HepG2 (cell line): ENCODE results near the gene CUL7. TPM values are rescaled to one million over a fixed set of nuclear protein-coding genes. Genes with fewer than 3 reads are reported as not detected.
A peak's percentile ranks its signal among the peaks of the same experiment; 100 is the strongest.

Source experiments
- CBFB ChIP-seq: sonication (generic); formaldehyde crosslinking; IDR thresholded peaks from 2 replicates; pipeline ENCODE4 v1.4.0; 2020; ENCODE audit warnings: missing genetic modification reagents
- CHD2 ChIP-seq: IDR thresholded peaks from 2 replicates; pipeline ENCODE4 v1.6.1; 2011; ENCODE audit warnings: low read depth, low read length, improper control_type of control experiment
- CHD4 ChIP-seq: fragments of 200-600 bp; sonication (generic); IDR thresholded peaks from 2 replicates; pipeline ENCODE4 v1.7.0; 2017; ENCODE audit warnings: mild to moderate bottlenecking, low read length, borderline replicate concordance
- ERF ChIP-seq: IDR thresholded peaks from 2 replicates; pipeline ENCODE4 v1.6.1; 2018; ENCODE audit warnings: missing biosample characterization, missing genetic modification reagents
- FOXK1 ChIP-seq: sonication (generic); formaldehyde crosslinking; IDR thresholded peaks from 2 replicates; pipeline ENCODE4 v1.4.0; 2020; ENCODE audit warnings: low read depth, missing genetic modification reagents, borderline replicate concordance
- MAF1 ChIP-seq: sonication (generic); formaldehyde crosslinking; IDR thresholded peaks from 2 replicates; pipeline ENCODE4 v1.5.0; 2020; ENCODE audit warnings: missing genetic modification reagents, borderline replicate concordance
- MAZ ChIP-seq, 2 experiments: sonication (generic) in 1 of 2; formaldehyde crosslinking in 1 of 2; IDR thresholded peaks; 2 replicates each; pipeline versions ENCODE4 v1.5.0 to v1.6.1; 2012 to 2020; ENCODE audit warnings: low read depth in 2 of 2, mild to moderate bottlenecking in 2 of 2, borderline replicate concordance in 1 of 2, improper control_type of control experiment in 1 of 2, low read length in 1 of 2, missing genetic modification reagents in 1 of 2, moderate library complexity in 1 of 2
- NCOA2 ChIP-seq: sonication (generic); formaldehyde crosslinking; IDR thresholded peaks from 2 replicates; pipeline ENCODE4 v1.8.0; 2022; ENCODE audit warnings: inconsistent platforms
- NFKB2 ChIP-seq: sonication (generic); formaldehyde crosslinking; IDR thresholded peaks from 2 replicates; pipeline ENCODE4 v1.4.0; 2020; ENCODE audit warnings: missing genetic modification reagents, borderline replicate concordance
- RARA ChIP-seq: IDR thresholded peaks from 2 replicates; pipeline ENCODE4 v1.6.1; 2016; ENCODE audit warnings: missing genetic modification reagents, missing compliant biosample characterization
- SIX4 ChIP-seq: sonication (generic); formaldehyde crosslinking; IDR thresholded peaks from 2 replicates; pipeline ENCODE4 v1.4.0; 2020; ENCODE audit warnings: missing genetic modification reagents
- STAG1 ChIP-seq: sonication (generic); formaldehyde crosslinking; IDR thresholded peaks from 2 replicates; pipeline ENCODE4 v1.4.0; 2020; ENCODE audit warnings: missing genetic modification reagents
- TAF1 ChIP-seq: sonication (generic); formaldehyde crosslinking; IDR thresholded peaks from 2 replicates; pipeline ENCODE4 v1.4.0; 2020; ENCODE audit warnings: missing genetic modification reagents
- TCF7L2 ChIP-seq: IDR thresholded peaks from 2 replicates; pipeline ENCODE4 v1.6.1; 2011; ENCODE audit warnings: mild to moderate bottlenecking, low read depth, low read length, moderate library complexity
- YEATS4 ChIP-seq: sonication (generic); formaldehyde crosslinking; IDR thresholded peaks from 2 replicates; pipeline ENCODE4 v1.4.0; 2020; ENCODE audit warnings: missing genetic modification reagents, borderline replicate concordance
- ZBTB21 ChIP-seq: sonication (generic); formaldehyde crosslinking; IDR thresholded peaks from 2 replicates; pipeline ENCODE4 v1.4.0; 2020; ENCODE audit warnings: missing genetic modification reagents
- ZBTB43 ChIP-seq: sonication (generic); formaldehyde crosslinking; conservative IDR thresholded peaks from 2 replicates; pipeline ENCODE4 v1.4.0; 2020; ENCODE audit warnings: missing genetic modification reagents
- ZFAT ChIP-seq: sonication (generic); formaldehyde crosslinking; conservative IDR thresholded peaks from 2 replicates; pipeline ENCODE4 v1.8.1; 2023; ENCODE audit warnings: missing genetic modification reagents, inconsistent platforms
- ZKSCAN1 ChIP-seq: fragments of 150-350 bp; IDR thresholded peaks from 2 replicates; pipeline ENCODE4 v1.6.1; 2014; ENCODE audit warnings: low read length
- ZNF232 ChIP-seq: sonication (generic); formaldehyde crosslinking; IDR thresholded peaks from 2 replicates; pipeline ENCODE4 v1.4.0; 2020; ENCODE audit warnings: missing genetic modification reagents, borderline replicate concordance
- ZNF589 ChIP-seq: sonication (generic); formaldehyde crosslinking; conservative IDR thresholded peaks from 2 replicates; pipeline ENCODE4 v1.8.0; 2022; ENCODE audit warnings: mild to moderate bottlenecking, moderate library complexity, missing genetic modification reagents
- polyA plus RNA-seq, 8 experiments: library from polyadenylated mRNA; depleted of rRNA in 3 of 8; stranded (reverse) in 7 of 8; unstranded in 1 of 8; fragments of >200 nt; fragmentation: Illumina TruSeq in 4 of 8; extraction: Trizol in 4 of 8; gene quantifications; 2 replicates each; pipeline versions ENCODE4 v1.2.1 to v1.2.3, GENCODE V29; 2011 to 2016; ENCODE audit warnings: low read depth in 4 of 8, missing spikeins in 1 of 8, mixed read lengths in 1 of 8; ENCODE audit not compliant: insufficient read depth in 1 of 8
- total RNA-seq, 5 experiments: library from RNA; depleted of rRNA; stranded (reverse); fragments of >200 nt; fragmentation: Illumina TruSeq; extraction: Trizol; gene quantifications; 2 replicates each; pipeline ENCODE4 v1.2.3, GENCODE V29; 2016; ENCODE audit warnings: low read depth in 1 of 5
- TF ChIP-seq, protein P1 (sequence below): sonication (generic); formaldehyde crosslinking; IDR thresholded peaks from 2 replicates; pipeline ENCODE4 v1.5.0; 2020; ENCODE audit warnings: mild to moderate bottlenecking, missing genetic modification reagents
- TF ChIP-seq, protein P2 (sequence below): sonication (generic); formaldehyde crosslinking; IDR thresholded peaks from 2 replicates; pipeline ENCODE4 v1.4.0; 2020; ENCODE audit warnings: mild to moderate bottlenecking, missing genetic modification reagents
- TF ChIP-seq, protein P3 (sequence below): sonication (generic); formaldehyde crosslinking; IDR thresholded peaks from 2 replicates; pipeline ENCODE4 v1.4.0; 2020; ENCODE audit warnings: missing genetic modification reagents

The CUL7 gene
- total and polyA plus RNA-seq, 2 of the 13 experiments (the other 11 are each of a cell fraction or from before 2014, with no cell fraction given), result 32.0 to 60.7 TPM

- TF ChIP-seq TAF1 (CRISPR knock-in tag) (peak; percentile 64; the same call in 1 of the 2 replicates), MAZ (IDR thresholded peaks at IDR 0.05; ENCODE audit: borderline replicate concordance, low read depth, low read length) (peak; percentile 89), MAZ (CRISPR knock-in tag; IDR thresholded peaks at IDR 0.05; ENCODE audit: low read depth) (peak; percentile 80; the same call in 1 of the 2 replicates), CBFB (CRISPR knock-in tag) (peak; percentile 87), YEATS4 (CRISPR knock-in tag) (no peak; the same call in none of the 2 replicates), RARA (CRISPR knock-in tag) (peak; percentile 27; the same call in 1 of the 2 replicates), ERF (CRISPR knock-in tag) (no peak), ZNF589 (CRISPR knock-in tag) (no peak), ZKSCAN1 (no peak), ZFAT (CRISPR knock-in tag) (no peak), ZNF232 (CRISPR knock-in tag) (no peak; the same call in 1 of the 2 replicates), STAG1 (CRISPR knock-in tag) (no peak), SIX4 (CRISPR knock-in tag) (no peak; the same call in 1 of the 2 replicates), MAF1 (CRISPR knock-in tag) (no peak), NFKB2 (CRISPR knock-in tag) (peak; percentile 65; the same call in 1 of the 2 replicates), NCOA2 (CRISPR knock-in tag) (peak; percentile 23; the same call in 1 of the 2 replicates), CHD4 (no peak), CHD2 (peak; percentile 14; the same call in 1 of the 2 replicates), ZBTB21 (CRISPR knock-in tag) (no peak; the same call in 1 of the 2 replicates), ZBTB43 (CRISPR knock-in tag) (no peak), TCF7L2 (no peak), FOXK1 (CRISPR knock-in tag) (peak; percentile 99)
- TF ChIP-seq, protein P1, sequence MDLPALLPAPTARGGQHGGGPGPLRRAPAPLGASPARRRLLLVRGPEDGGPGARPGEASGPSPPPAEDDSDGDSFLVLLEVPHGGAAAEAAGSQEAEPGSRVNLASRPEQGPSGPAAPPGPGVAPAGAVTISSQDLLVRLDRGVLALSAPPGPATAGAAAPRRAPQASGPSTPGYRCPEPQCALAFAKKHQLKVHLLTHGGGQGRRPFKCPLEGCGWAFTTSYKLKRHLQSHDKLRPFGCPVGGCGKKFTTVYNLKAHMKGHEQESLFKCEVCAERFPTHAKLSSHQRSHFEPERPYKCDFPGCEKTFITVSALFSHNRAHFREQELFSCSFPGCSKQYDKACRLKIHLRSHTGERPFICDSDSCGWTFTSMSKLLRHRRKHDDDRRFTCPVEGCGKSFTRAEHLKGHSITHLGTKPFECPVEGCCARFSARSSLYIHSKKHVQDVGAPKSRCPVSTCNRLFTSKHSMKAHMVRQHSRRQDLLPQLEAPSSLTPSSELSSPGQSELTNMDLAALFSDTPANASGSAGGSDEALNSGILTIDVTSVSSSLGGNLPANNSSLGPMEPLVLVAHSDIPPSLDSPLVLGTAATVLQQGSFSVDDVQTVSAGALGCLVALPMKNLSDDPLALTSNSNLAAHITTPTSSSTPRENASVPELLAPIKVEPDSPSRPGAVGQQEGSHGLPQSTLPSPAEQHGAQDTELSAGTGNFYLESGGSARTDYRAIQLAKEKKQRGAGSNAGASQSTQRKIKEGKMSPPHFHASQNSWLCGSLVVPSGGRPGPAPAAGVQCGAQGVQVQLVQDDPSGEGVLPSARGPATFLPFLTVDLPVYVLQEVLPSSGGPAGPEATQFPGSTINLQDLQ (CRISPR knock-in tag), result no peak
- TF ChIP-seq, protein P2, sequence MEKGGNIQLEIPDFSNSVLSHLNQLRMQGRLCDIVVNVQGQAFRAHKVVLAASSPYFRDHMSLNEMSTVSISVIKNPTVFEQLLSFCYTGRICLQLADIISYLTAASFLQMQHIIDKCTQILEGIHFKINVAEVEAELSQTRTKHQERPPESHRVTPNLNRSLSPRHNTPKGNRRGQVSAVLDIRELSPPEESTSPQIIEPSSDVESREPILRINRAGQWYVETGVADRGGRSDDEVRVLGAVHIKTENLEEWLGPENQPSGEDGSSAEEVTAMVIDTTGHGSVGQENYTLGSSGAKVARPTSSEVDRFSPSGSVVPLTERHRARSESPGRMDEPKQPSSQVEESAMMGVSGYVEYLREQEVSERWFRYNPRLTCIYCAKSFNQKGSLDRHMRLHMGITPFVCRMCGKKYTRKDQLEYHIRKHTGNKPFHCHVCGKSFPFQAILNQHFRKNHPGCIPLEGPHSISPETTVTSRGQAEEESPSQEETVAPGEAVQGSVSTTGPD (CRISPR knock-in tag), result no peak
- TF ChIP-seq, protein P3, sequence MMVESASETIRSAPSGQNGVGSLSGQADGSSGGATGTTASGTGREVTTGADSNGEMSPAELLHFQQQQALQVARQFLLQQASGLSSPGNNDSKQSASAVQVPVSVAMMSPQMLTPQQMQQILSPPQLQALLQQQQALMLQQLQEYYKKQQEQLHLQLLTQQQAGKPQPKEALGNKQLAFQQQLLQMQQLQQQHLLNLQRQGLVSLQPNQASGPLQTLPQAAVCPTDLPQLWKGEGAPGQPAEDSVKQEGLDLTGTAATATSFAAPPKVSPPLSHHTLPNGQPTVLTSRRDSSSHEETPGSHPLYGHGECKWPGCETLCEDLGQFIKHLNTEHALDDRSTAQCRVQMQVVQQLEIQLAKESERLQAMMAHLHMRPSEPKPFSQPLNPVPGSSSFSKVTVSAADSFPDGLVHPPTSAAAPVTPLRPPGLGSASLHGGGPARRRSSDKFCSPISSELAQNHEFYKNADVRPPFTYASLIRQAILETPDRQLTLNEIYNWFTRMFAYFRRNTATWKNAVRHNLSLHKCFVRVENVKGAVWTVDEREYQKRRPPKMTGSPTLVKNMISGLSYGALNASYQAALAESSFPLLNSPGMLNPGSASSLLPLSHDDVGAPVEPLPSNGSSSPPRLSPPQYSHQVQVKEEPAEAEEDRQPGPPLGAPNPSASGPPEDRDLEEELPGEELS (CRISPR knock-in tag), result peak; percentile 64; the same call in 1 of the 2 replicates
These were observed 39.7 kb downstream of the CUL7 start, which contains the start of the genes KLHDC3 and MEA1 (continued) for GRCh38 chr6:43013843-43014433.
